Amniotic stem cell (primary cell): Measurements from ENCODE around the gene DNM2.
"Not testable (repeated sequence)": the region's sequence is repeated elsewhere in the genome, so short reads cannot be mapped to it uniquely, and the experiment has no call there.

ENCODE experiments used
- DNase-seq: peaks from one replicate; lab custom pipeline; 2025; lab: John Stamatoyannopoulos, UW

Gene DNM2

GRCh38 chr19:10726268-10726667 is 8.4 kb downstream of the DNM2 start:
- DNase-seq: no peak

- DNase-seq: no peak
Measured at GRCh38 chr19:10727685-10728201, 9.9 kb downstream of the DNM2 start.

GRCh38 chr19:10729411-10729810 is 11.5 kb downstream of the DNM2 start:
- no peak for DNase-seq

GRCh38 chr19:10730932-10731331 is 13.1 kb downstream of the DNM2 start:
- DNase-seq: no peak

GRCh38 chr19:10735741-10736140 is 17.9 kb downstream of the DNM2 start:
- no peak for DNase-seq

- no peak for DNase-seq
Measured at GRCh38 chr19:10736189-10736588, 18.3 kb downstream of the DNM2 start.

GRCh38 chr19:10736916-10737551 is 19.2 kb downstream of the DNM2 start:
- no peak for DNase-seq

- no peak for DNase-seq
Measured at GRCh38 chr19:10737722-10738121, 19.8 kb downstream of the DNM2 start.

GRCh38 chr19:10740798-10741197 is 22.9 kb downstream of the DNM2 start:
- no peak for DNase-seq

- DNase-seq: no peak
Measured at GRCh38 chr19:10742476-10742875, 24.6 kb downstream of the DNM2 start.

- no peak for DNase-seq
Measured at GRCh38 chr19:10744253-10744798, 26.4 kb downstream of the DNM2 start.

GRCh38 chr19:10744801-10745293 is 27.0 kb downstream of the DNM2 start:
- DNase-seq: no peak

GRCh38 chr19:10746437-10746836 is 28.6 kb downstream of the DNM2 start:
- DNase-seq: not testable (repeated sequence)

- no peak for DNase-seq
Measured at GRCh38 chr19:10747271-10747670, 29.4 kb downstream of the DNM2 start.

- DNase-seq: no peak
Measured at GRCh38 chr19:10747674-10748073, 29.8 kb downstream of the DNM2 start.

GRCh38 chr19:10748195-10748926 is 30.5 kb downstream of the DNM2 start:
- DNase-seq: no peak

GRCh38 chr19:10748927-10749434 is 31.1 kb downstream of the DNM2 start:
- no peak for DNase-seq

GRCh38 chr19:10749435-10750384 is 31.8 kb downstream of the DNM2 start:
- no peak for DNase-seq

- DNase-seq: no peak
Measured at GRCh38 chr19:10751109-10751953, 33.5 kb downstream of the DNM2 start.

GRCh38 chr19:10752237-10752912 is 34.5 kb downstream of the DNM2 start:
- DNase-seq: no peak
